HepG2 (cell line): ENCODE results near the gene AGAP1. TPM values are rescaled to one million over a fixed set of nuclear protein-coding genes. Genes with fewer than 3 reads are reported as not detected.

ENCODE experiments used
- HNRNPL ChIP-seq: fragments of 200-400 bp; formaldehyde crosslinking; IDR thresholded peaks from 2 replicates; pipeline ENCODE4 v1.6.1; 2017; ENCODE audit warnings: mild to moderate bottlenecking, low read depth, low read length
- HOXA9 ChIP-seq: sonication (generic); formaldehyde crosslinking; IDR thresholded peaks from 2 replicates; pipeline ENCODE4 v1.8.1; 2022; ENCODE audit warnings: missing genetic modification reagents, mild to moderate bottlenecking, moderate library complexity, borderline replicate concordance
- SRSF9 ChIP-seq: fragments of 200-400 bp; formaldehyde crosslinking; IDR thresholded peaks from 2 replicates; pipeline ENCODE4 v1.6.1; 2018; ENCODE audit warnings: borderline replicate concordance, mild to moderate bottlenecking, low read depth, low read length; ENCODE audit not compliant: insufficient read depth, poor library complexity, severe bottlenecking
- STAG1 ChIP-seq: sonication (generic); formaldehyde crosslinking; IDR thresholded peaks from 2 replicates; pipeline ENCODE4 v1.4.0; 2020; ENCODE audit warnings: missing genetic modification reagents
- ZFP90 ChIP-seq: sonication (generic); formaldehyde crosslinking; IDR thresholded peaks from 2 replicates; pipeline ENCODE4 v1.8.0; 2022; ENCODE audit warnings: missing genetic modification reagents, mild to moderate bottlenecking, inconsistent platforms, borderline replicate concordance
- ZIK1 ChIP-seq: sonication (generic); formaldehyde crosslinking; IDR thresholded peaks from 2 replicates; pipeline ENCODE4 v1.5.0; 2020; ENCODE audit warnings: mild to moderate bottlenecking, low read depth, missing genetic modification reagents, borderline replicate concordance
- ZNF124 ChIP-seq: sonication (generic); formaldehyde crosslinking; IDR thresholded peaks from 2 replicates; pipeline ENCODE4 v1.4.0; 2020; ENCODE audit warnings: missing genetic modification reagents
- ZNF724P ChIP-seq: sonication (generic); formaldehyde crosslinking; IDR thresholded peaks from 2 replicates; pipeline ENCODE4 v1.8.0; 2022; ENCODE audit warnings: missing genetic modification reagents, borderline replicate concordance
- ZNF777 ChIP-seq: sonication (generic); formaldehyde crosslinking; IDR thresholded peaks from 2 replicates; pipeline ENCODE4 v1.4.0; 2020; ENCODE audit warnings: missing genetic modification reagents
- ZNF883 ChIP-seq: sonication (generic); formaldehyde crosslinking; IDR thresholded peaks from 2 replicates; pipeline ENCODE4 v1.5.1; 2020; ENCODE audit warnings: mild to moderate bottlenecking, missing genetic modification reagents; ENCODE audit errors: not compliant biosample characterization
- polyA plus RNA-seq, 8 experiments: library from polyadenylated mRNA; depleted of rRNA in 3 of 8; stranded (reverse) in 7 of 8; unstranded in 1 of 8; fragments of >200 nt; fragmentation: Illumina TruSeq in 4 of 8; extraction: Trizol in 4 of 8; gene quantifications; 2 replicates each; pipeline versions ENCODE4 v1.2.1 to v1.2.3, GENCODE V29; 2011 to 2016; ENCODE audit warnings: low read depth in 4 of 8, missing spikeins in 1 of 8, mixed read lengths in 1 of 8; ENCODE audit not compliant: insufficient read depth in 1 of 8
- total RNA-seq, 5 experiments: library from RNA; depleted of rRNA; stranded (reverse); fragments of >200 nt; fragmentation: Illumina TruSeq; extraction: Trizol; gene quantifications; 2 replicates each; pipeline ENCODE4 v1.2.3, GENCODE V29; 2016; ENCODE audit warnings: low read depth in 1 of 5
- TF ChIP-seq, protein P1 (sequence below): IDR thresholded peaks from 2 replicates; pipeline ENCODE4 v1.6.1; 2018; ENCODE audit warnings: missing genetic modification reagents, mild to moderate bottlenecking, missing compliant biosample characterization
- TF ChIP-seq, protein P2 (sequence below): IDR thresholded peaks from 2 replicates; pipeline ENCODE4 v1.6.1; 2016; ENCODE audit warnings: mild to moderate bottlenecking, missing biosample characterization, missing genetic modification reagents
- TF ChIP-seq, protein P3 (sequence below): sonication (generic); formaldehyde crosslinking; IDR thresholded peaks from 2 replicates; pipeline ENCODE4 v1.8.1; 2022; ENCODE audit warnings: low read depth, mild to moderate bottlenecking, missing genetic modification reagents
- TF ChIP-seq, protein P4 (sequence below): IDR thresholded peaks from 2 replicates; pipeline ENCODE4 v1.6.1; 2016
- TF ChIP-seq, protein P5 (sequence below): IDR thresholded peaks from 2 replicates; pipeline ENCODE4 v1.6.1; 2016; ENCODE audit warnings: low read depth, missing genetic modification reagents, missing compliant biosample characterization
- TF ChIP-seq, protein P6 (sequence below): sonication (generic); formaldehyde crosslinking; IDR thresholded peaks from 2 replicates; pipeline ENCODE4 v1.5.1; 2020; ENCODE audit warnings: mild to moderate bottlenecking, missing genetic modification reagents, moderate library complexity

Gene AGAP1
- total and polyA plus RNA-seq, 2 of the 13 experiments (the other 11 are each of a cell fraction or from before 2014, with no cell fraction given), result 21.2 to 32.7 TPM

DNA sequence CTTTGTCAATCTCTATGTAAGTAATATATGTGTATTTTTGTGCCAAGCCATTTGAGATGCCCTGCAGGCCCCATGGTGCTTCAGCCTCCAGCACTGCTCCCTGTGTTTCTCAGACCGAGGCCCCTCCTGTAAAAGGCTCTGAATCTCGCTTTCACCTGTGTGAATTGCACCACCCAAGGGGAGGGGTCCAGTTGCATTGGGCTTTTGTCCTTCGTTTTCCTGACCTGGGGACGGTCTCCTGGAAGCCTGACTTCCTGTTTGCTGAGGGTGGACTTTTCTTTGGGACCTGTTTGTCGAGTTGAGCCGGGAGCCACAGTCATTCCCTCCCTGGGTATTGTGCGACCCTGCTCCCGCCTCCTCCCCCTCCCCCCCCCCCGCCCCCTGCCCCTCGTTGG lies 48.9 kb downstream of the AGAP1 start (continued):
- no peak for TF ChIP-seq ZNF883
- TF ChIP-seq ZNF124 (CRISPR knock-in tag), result no peak; the same call in 1 of the 2 replicates
- no peak for TF ChIP-seq ZIK1 (CRISPR knock-in tag)
- TF ChIP-seq ZFP90 (CRISPR knock-in tag), result no peak
- TF ChIP-seq, protein P1, sequence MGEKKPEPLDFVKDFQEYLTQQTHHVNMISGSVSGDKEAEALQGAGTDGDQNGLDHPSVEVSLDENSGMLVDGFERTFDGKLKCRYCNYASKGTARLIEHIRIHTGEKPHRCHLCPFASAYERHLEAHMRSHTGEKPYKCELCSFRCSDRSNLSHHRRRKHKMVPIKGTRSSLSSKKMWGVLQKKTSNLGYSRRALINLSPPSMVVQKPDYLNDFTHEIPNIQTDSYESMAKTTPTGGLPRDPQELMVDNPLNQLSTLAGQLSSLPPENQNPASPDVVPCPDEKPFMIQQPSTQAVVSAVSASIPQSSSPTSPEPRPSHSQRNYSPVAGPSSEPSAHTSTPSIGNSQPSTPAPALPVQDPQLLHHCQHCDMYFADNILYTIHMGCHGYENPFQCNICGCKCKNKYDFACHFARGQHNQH (CRISPR knock-in tag), result peak; percentile 37; the same call in 1 of the 2 replicates
- no peak for TF ChIP-seq SRSF9
- TF ChIP-seq, protein P2, sequence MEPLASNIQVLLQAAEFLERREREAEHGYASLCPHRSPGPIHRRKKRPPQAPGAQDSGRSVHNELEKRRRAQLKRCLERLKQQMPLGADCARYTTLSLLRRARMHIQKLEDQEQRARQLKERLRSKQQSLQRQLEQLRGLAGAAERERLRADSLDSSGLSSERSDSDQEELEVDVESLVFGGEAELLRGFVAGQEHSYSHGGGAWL, result no peak
- TF ChIP-seq, protein P3, sequence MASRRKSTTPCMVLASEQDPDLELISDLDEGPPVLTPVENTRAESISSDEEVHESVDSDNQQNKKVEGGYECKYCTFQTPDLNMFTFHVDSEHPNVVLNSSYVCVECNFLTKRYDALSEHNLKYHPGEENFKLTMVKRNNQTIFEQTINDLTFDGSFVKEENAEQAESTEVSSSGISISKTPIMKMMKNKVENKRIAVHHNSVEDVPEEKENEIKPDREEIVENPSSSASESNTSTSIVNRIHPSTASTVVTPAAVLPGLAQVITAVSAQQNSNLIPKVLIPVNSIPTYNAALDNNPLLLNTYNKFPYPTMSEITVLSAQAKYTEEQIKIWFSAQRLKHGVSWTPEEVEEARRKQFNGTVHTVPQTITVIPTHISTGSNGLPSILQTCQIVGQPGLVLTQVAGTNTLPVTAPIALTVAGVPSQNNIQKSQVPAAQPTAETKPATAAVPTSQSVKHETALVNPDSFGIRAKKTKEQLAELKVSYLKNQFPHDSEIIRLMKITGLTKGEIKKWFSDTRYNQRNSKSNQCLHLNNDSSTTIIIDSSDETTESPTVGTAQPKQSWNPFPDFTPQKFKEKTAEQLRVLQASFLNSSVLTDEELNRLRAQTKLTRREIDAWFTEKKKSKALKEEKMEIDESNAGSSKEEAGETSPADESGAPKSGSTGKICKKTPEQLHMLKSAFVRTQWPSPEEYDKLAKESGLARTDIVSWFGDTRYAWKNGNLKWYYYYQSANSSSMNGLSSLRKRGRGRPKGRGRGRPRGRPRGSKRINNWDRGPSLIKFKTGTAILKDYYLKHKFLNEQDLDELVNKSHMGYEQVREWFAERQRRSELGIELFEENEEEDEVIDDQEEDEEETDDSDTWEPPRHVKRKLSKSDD (CRISPR knock-in tag), result no peak
- TF ChIP-seq, protein P4, sequence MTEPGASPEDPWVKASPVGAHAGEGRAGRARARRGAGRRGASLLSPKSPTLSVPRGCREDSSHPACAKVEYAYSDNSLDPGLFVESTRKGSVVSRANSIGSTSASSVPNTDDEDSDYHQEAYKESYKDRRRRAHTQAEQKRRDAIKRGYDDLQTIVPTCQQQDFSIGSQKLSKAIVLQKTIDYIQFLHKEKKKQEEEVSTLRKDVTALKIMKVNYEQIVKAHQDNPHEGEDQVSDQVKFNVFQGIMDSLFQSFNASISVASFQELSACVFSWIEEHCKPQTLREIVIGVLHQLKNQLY (CRISPR knock-in tag), result peak; percentile 68; the same call in 1 of the 2 replicates
- TF ChIP-seq ZNF724P (CRISPR knock-in tag), result no peak
- no peak for TF ChIP-seq ZNF777 (CRISPR knock-in tag)
- TF ChIP-seq HNRNPL, result no peak
- TF ChIP-seq, protein P5, sequence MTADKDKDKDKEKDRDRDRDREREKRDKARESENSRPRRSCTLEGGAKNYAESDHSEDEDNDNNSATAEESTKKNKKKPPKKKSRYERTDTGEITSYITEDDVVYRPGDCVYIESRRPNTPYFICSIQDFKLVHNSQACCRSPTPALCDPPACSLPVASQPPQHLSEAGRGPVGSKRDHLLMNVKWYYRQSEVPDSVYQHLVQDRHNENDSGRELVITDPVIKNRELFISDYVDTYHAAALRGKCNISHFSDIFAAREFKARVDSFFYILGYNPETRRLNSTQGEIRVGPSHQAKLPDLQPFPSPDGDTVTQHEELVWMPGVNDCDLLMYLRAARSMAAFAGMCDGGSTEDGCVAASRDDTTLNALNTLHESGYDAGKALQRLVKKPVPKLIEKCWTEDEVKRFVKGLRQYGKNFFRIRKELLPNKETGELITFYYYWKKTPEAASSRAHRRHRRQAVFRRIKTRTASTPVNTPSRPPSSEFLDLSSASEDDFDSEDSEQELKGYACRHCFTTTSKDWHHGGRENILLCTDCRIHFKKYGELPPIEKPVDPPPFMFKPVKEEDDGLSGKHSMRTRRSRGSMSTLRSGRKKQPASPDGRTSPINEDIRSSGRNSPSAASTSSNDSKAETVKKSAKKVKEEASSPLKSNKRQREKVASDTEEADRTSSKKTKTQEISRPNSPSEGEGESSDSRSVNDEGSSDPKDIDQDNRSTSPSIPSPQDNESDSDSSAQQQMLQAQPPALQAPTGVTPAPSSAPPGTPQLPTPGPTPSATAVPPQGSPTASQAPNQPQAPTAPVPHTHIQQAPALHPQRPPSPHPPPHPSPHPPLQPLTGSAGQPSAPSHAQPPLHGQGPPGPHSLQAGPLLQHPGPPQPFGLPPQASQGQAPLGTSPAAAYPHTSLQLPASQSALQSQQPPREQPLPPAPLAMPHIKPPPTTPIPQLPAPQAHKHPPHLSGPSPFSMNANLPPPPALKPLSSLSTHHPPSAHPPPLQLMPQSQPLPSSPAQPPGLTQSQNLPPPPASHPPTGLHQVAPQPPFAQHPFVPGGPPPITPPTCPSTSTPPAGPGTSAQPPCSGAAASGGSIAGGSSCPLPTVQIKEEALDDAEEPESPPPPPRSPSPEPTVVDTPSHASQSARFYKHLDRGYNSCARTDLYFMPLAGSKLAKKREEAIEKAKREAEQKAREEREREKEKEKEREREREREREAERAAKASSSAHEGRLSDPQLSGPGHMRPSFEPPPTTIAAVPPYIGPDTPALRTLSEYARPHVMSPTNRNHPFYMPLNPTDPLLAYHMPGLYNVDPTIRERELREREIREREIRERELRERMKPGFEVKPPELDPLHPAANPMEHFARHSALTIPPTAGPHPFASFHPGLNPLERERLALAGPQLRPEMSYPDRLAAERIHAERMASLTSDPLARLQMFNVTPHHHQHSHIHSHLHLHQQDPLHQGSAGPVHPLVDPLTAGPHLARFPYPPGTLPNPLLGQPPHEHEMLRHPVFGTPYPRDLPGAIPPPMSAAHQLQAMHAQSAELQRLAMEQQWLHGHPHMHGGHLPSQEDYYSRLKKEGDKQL, result peak; percentile 75; the same call in 1 of the 2 replicates
- TF ChIP-seq, protein P6, sequence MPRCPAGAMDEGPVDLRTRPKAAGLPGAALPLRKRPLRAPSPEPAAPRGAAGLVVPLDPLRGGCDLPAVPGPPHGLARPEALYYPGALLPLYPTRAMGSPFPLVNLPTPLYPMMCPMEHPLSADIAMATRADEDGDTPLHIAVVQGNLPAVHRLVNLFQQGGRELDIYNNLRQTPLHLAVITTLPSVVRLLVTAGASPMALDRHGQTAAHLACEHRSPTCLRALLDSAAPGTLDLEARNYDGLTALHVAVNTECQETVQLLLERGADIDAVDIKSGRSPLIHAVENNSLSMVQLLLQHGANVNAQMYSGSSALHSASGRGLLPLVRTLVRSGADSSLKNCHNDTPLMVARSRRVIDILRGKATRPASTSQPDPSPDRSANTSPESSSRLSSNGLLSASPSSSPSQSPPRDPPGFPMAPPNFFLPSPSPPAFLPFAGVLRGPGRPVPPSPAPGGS, result no peak
- TF ChIP-seq HOXA9 (CRISPR knock-in tag), result no peak
- TF ChIP-seq STAG1 (CRISPR knock-in tag), result no peak
